B cell (primary cell): ENCODE data around the gene TTLL5. TPM values are rescaled to one million over a fixed set of nuclear protein-coding genes. Genes with fewer than 3 reads are reported as not detected.
A peak's percentile ranks its signal among the peaks of the same experiment; 100 is the strongest.

ENCODE experiments used
- ATAC-seq: fragments of 200-7000 bp; cut with Tn5 transposase; one replicate; pipeline ENCODE4 v1.10.0; 2021; ENCODE audit warnings: low read depth, mild to moderate bottlenecking, moderate number of reproducible peaks, moderate library complexity
- CTCF ChIA-PET: fragments of 350-600 bp; sonication (Branson Sonifier 250); formaldehyde crosslinking; loops from one replicate; lab custom pipeline; 2021; ENCODE audit warnings: antibody characterized with exemption, inconsistent platforms; lab: Charles Lee
- POLR2A ChIA-PET: fragments of 350-600 bp; sonication (Branson Sonifier 250); formaldehyde crosslinking; loops from one replicate; lab custom pipeline; 2021; ENCODE audit warnings: antibody characterized with exemption; lab: Charles Lee
- DNase-seq: peaks from one replicate; pipeline ENCODE4 v3.0.0; 2013
- H2AFZ ChIP-seq: 2 replicates; pipeline ENCODE4 v1.6.1; 2012; ENCODE audit warnings: mild to moderate bottlenecking, low read depth, low read length; ENCODE audit not compliant: insufficient read depth, poor library complexity, severe bottlenecking
- H3K27ac ChIP-seq, 2 donors: 1 replicate in 1 of 2; 2 replicates in 1 of 2; pipeline ENCODE4 v1.5.1; 2012 to 2013; ENCODE audit warnings: low read length in 2 of 2, mild to moderate bottlenecking in 2 of 2, moderate library complexity in 1 of 2
- H3K27me3 ChIP-seq, 4 experiments: fragments of 200-600 bp in 1 of 4; sonication (generic) in 1 of 4; replicated peaks in 1 of 4; 1 replicate in 2 of 4; 2 replicates in 2 of 4; pipeline versions ENCODE4 v1.6.1 to v1.7.0; 2013 to 2016; ENCODE audit warnings: low read length in 3 of 4, mild to moderate bottlenecking in 2 of 4, mixed read lengths in 1 of 4, moderate library complexity in 1 of 4; ENCODE audit not compliant: insufficient read depth in 4 of 4, control insufficient read depth in 3 of 4; ENCODE audit errors: control extremely low read depth in 1 of 4
- H3K36me3 ChIP-seq, 2 experiments: replicated peaks in 1 of 2; 1 replicate in 1 of 2; 2 replicates in 1 of 2; pipeline versions ENCODE4 v1.6.1 to v1.7.1; 2013; ENCODE audit warnings: low read length in 1 of 2; ENCODE audit not compliant: insufficient read depth in 2 of 2, control insufficient read depth in 1 of 2; ENCODE audit errors: control extremely low read depth in 1 of 2, extremely low read depth in 1 of 2
- H3K4me1 ChIP-seq, 2 donors: fragments of 200-600 bp in 1 of 2; sonication (generic) in 1 of 2; 1 replicate in 1 of 2; 2 replicates in 1 of 2; pipeline versions ENCODE4 v1.5.1 to v1.6.1; 2013 to 2017; ENCODE audit warnings: low read length in 2 of 2; ENCODE audit not compliant: control insufficient read depth in 2 of 2, insufficient read depth in 2 of 2
- H3K4me2 ChIP-seq: replicated peaks from 2 replicates; pipeline ENCODE3; 2012; ENCODE audit warnings: mild to moderate bottlenecking, low read depth, low read length; ENCODE audit not compliant: poor library complexity, severe bottlenecking
- H3K4me3 ChIP-seq, 5 experiments: fragments of 200-600 bp in 1 of 5; sonication (generic) in 1 of 5; 1 replicate in 3 of 5; 2 replicates in 2 of 5; pipeline versions ENCODE4 v1.5.1 to v1.7.0; 2011 to 2016; ENCODE audit warnings: low read length in 4 of 5, mild to moderate bottlenecking in 4 of 5, low read depth in 2 of 5, control low read depth in 1 of 5, moderate library complexity in 1 of 5; ENCODE audit not compliant: insufficient read depth in 1 of 5; ENCODE audit errors: control extremely low read depth in 1 of 5, extremely low read depth in 1 of 5
- H3K79me2 ChIP-seq: fragments of 200-600 bp; sonication (generic); one replicate; pipeline ENCODE4 v1.6.0; 2016; ENCODE audit warnings: low read length; ENCODE audit not compliant: control insufficient read depth, insufficient read depth
- H3K9ac ChIP-seq: fragments of 200-600 bp; sonication (generic); 2 replicates; pipeline ENCODE4 v1.6.1; 2017; ENCODE audit warnings: mild to moderate bottlenecking, low read length, moderate library complexity
- H3K9me3 ChIP-seq, 3 donors: one replicate each; pipeline versions ENCODE4 v1.6.1 to v1.7.1; 2013; ENCODE audit warnings: low read length in 2 of 3; ENCODE audit not compliant: control insufficient read depth in 2 of 3, insufficient read depth in 1 of 3; ENCODE audit errors: control extremely low read depth in 1 of 3
- H4K20me1 ChIP-seq: 2 replicates; pipeline ENCODE4 v1.6.0; 2012; ENCODE audit warnings: mild to moderate bottlenecking, low read length; ENCODE audit not compliant: insufficient read depth, control insufficient read depth, poor library complexity, severe bottlenecking
- H3K27ac Mint-ChIP-seq: one replicate; pipeline ENCODE4 v1.8.0; 2021; ENCODE audit warnings: mixed read lengths
- H3K27me3 Mint-ChIP-seq: one replicate; pipeline ENCODE4 v1.8.0; 2021; ENCODE audit warnings: mixed read lengths
- H3K4me1 Mint-ChIP-seq: one replicate; pipeline ENCODE4 v1.8.0; 2021; ENCODE audit warnings: mixed read lengths
- H3K4me3 Mint-ChIP-seq: one replicate; pipeline ENCODE4 v1.8.0; 2021; ENCODE audit warnings: mixed read lengths
- H3K9me3 Mint-ChIP-seq: one replicate; pipeline ENCODE4 v1.8.0; 2022; ENCODE audit warnings: mixed read lengths; ENCODE audit not compliant: insufficient read depth
- CTCF ChIP-seq: fragments of 200-600 bp; IDR thresholded peaks from one replicate; pipeline ENCODE4 v1.8.0; 2022; ENCODE audit warnings: antibody characterized with exemption, mild to moderate bottlenecking
- EZH2 ChIP-seq: IDR thresholded peaks from 2 replicates; pipeline ENCODE4 v1.6.1; 2012; ENCODE audit warnings: borderline replicate concordance, low read depth, mild to moderate bottlenecking, moderate library complexity, low read length; ENCODE audit not compliant: insufficient read depth, poor library complexity, severe bottlenecking
- WGBS: methylation state at CpG from one replicate; pipeline ENCODE4 v1.1.5; 2013; ENCODE audit warnings: missing lambda C conversion rate; ENCODE audit not compliant: insufficient coverage; 5-methylcytosine and 5-hydroxymethylcytosine counted together
- intact Hi-C: fragments of 100-400 bp; cut with micrococcal nuclease; formaldehyde crosslinking; loops from one replicate; pipeline ENCODE4 v1.10.0; 2022
- polyA minus RNA-seq: library from RNA; depleted of rRNA, polyadenylated mRNA; stranded (reverse); fragments of >200 nt; gene quantifications from 2 replicates; pipeline ENCODE4 v1.2.3, GENCODE V29; 2012
- polyA plus RNA-seq: library from polyadenylated mRNA; depleted of rRNA; stranded (reverse); fragments of >200 nt; gene quantifications from 2 replicates; pipeline ENCODE4 v1.2.3, GENCODE V29; 2012
- total RNA-seq, 2 donors: library from RNA; stranded (reverse); fragments of 120-200 nt in 1 of 2; gene quantifications; 1 replicate in 1 of 2; 2 replicates in 1 of 2; pipeline versions ENCODE4 v1.2.3 to v1.2.4, GENCODE V29; 2013 to 2022

The TTLL5 gene
- total RNA-seq: 47.0 and 50.9 TPM in 2 replicates
- total RNA-seq (2013): 16.4 TPM
- 10.9 and 11.2 TPM in 2 replicates for polyA plus RNA-seq
- polyA minus RNA-seq: 14.1 and 14.8 TPM in 2 replicates

- peak within 1 kb of the TSS; percentile 95 for H3K4me3 Mint-ChIP-seq
- DNase-seq (peak; percentile 98), ATAC-seq (peak; percentile 94)
- no peaks in the 10 kb centered on the region for H3K9me3 ChIP-seq
- peaks cover 4 to 16% of the 10 kb centered on the region in 2 experiments for H3K36me3 ChIP-seq
- TF ChIP-seq CTCF (no peak), EZH2 (no peak)
- H3K4me3 ChIP-seq: peak within 1 kb of the TSS; percentile 73 to 95 (median 85)
- under 1% methylated on average over 58 of the region's 60 CpGs for WGBS
- peak within 1 kb of the TSS; percentile 89 for H3K4me2 ChIP-seq
- H3K9ac ChIP-seq: peak within 1 kb of the TSS; percentile 97
- H3K27ac Mint-ChIP-seq: peak within 1 kb of the TSS; percentile 96
- peak within 1 kb of the TSS; percentile 99 for H2AFZ ChIP-seq
- intact Hi-C loops: loop anchor here (2.0 to 5.0 kb wide), 3 partner anchors 139 to 1168 kb away; partner anchors contain the start of genes BATF, IFT43, ISCA2 and NPC2
- peaks cover 14 to 15% of the 10 kb centered on the region in 2 donors for H3K4me1 ChIP-seq
- ChIA-PET CTCF (interaction anchor here (0.6 to 13.9 kb wide), 9 partner anchors 8 to 321 kb away, joined by 3 to 447 read pairs (median 4); partner anchors contain the start of genes FLVCR2 and TGFB3), POLR2A (interaction anchor here (0.6 to 1.5 kb wide), 6 partner anchors 82 to 1460 kb away, joined by 3 to 8 read pairs (median 4); partner anchors contain the start of gene FLVCR2)
- H3K79me2 ChIP-seq: no peaks in the 10 kb centered on the region
- peak within 1 kb of the TSS; percentile 80 to 96 for H3K27ac ChIP-seq
- H3K27me3 Mint-ChIP-seq: no peaks in the 10 kb centered on the region
- H4K20me1 ChIP-seq: no peaks in the 10 kb centered on the region
- H3K27me3 ChIP-seq: no peaks in the 10 kb centered on the region
- peaks cover 27% of the 10 kb centered on the region for H3K4me1 Mint-ChIP-seq
- no peaks in the 10 kb centered on the region for H3K9me3 Mint-ChIP-seq
Measured at GRCh38 chr14:75660630-75661498, at the start of gene TTLL5, which contains the start of gene ERG28. TSS of gene TTLL5 (plus strand) at chr14:75661246. CDS start at chr14:75663150, 1,904 bp downstream. TSS of gene ERG28 (minus strand) at chr14:75660876. CDS start at chr14:75657502, 3,374 bp downstream.
